HG03460 (cell line): ENCODE measurements around the gene NRG2.

Source experiments
- ATAC-seq: cut with Tn5 transposase; IDR thresholded peaks from one replicate; pipeline ENCODE4 v1.9.1; 2021; ENCODE audit not compliant: unreplicated experiment

The NRG2 gene

DNA sequence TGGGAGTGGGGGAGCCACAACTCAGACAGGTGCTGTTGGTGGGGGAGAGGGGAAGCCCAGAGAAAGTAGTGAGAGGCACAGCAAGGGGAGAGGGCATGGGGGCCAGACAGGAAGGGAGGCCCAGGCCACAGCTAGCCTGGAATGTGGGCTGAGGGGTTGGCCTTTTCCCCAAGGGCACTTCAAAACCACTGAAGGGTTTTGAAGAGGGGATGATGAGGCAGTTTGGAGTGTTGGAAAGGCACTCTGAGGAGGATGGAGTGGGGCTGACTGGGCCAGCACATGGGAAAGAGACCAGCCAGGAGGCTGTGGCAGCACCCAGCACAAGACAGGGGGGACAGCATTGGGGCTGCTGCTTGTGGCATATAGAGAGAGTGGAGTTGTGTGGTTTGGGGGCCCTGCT lies 243.7 kb downstream of the NRG2 start:
- no peak for ATAC-seq

DNA sequence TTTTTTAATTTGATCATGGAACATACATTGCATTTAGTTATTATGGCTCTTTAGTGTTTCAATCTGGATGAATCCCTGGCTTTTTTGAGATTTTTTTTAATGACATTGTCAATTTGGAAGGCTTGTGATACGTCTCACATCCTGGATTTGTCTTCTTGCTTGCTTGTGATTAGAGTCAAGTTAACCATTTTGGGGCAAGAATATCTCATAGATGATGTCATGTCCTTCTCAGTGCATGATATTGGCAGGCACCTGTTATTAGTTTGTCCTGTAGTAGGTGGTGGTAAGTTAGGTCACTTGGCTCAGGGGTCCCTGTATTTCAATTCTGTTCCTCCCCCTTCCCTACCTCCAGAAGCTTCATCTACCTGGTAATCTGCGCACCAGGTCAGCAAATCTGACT lies 244.2 kb downstream of the NRG2 start:
- ATAC-seq = no peak

DNA sequence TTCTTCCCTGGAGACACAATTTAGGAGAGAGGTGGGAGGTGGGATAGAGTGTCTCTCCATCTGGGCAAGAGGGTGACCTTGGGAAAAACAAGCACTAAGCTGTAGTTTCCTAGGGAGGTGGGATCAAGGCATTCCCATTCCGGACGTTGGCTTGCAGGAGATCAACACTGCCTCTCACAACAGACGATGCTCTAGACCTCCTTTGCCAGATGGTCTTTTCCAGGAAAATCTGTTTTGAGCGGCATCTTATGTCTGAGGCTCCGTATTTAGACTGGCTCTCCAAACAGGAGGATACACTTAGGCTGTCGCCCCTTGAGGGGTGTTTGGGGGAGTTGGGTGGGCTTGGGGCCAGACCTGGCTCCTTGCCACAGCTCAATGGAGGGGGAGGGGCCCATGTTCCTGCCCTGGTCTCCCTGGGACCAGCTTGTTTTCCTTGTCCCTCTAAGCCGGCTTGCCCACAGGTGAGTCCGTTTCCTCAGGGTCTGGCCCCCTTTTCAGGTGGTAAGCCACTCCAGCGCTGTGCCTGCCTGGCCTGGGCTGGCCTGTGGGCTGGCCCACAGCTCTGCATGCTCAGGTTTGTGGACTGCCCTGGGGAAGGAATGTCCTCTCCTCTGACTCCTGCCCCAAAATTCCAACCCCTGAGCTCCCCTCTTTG lies 245.1 kb downstream of the NRG2 start:
- ATAC-seq = no peak

DNA sequence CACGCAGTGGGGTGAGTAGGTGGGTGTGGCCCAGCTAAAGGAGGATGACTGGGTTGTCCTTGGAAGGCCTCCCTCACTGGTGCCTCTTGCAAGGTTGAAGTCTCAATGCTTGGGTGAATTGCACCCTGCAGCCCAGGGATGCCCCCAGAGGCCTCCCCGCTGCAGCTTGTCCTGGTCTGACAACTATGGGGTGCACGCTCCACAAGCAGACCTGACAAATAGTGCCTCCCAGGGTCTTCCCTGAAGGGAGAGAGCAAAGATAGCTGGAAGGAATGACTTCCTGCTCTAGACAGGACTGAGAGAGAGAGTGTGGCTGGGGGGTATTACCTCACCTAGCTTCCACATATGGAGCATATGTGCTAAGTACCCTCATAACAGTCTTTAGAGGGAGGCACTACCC lies 245.8 kb downstream of the NRG2 start:
- ATAC-seq = no peak
